GM21737 (cell line): ENCODE measurements around the gene SEC14L1.
"Not testable (repeated sequence)": the region's sequence is repeated elsewhere in the genome, so short reads cannot be mapped to it uniquely, and the experiment has no call there.

Experiments used
- ATAC-seq: cut with Tn5 transposase; IDR thresholded peaks from one replicate; pipeline ENCODE4 v1.9.1; 2021; ENCODE audit warnings: mild to moderate bottlenecking, moderate library complexity; ENCODE audit not compliant: unreplicated experiment

Gene SEC14L1

DNA sequence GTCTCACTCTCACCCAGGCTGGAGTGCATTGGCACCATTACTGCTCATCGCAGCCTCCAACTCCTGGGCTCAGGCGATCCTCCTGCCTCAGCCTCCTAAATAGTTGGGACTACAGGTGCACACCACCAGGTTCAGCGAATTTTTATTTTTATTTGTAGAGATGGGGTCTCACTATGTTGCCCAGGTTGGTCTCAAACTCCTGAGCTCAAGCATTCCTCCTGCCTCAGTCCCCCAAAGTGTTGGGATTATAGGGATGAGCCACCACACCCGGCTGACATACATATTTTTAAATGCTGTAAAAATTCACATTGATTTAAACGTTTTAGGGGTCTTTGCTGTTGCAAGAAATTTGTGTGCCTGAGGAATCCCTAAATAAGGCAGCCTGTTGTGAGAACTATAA, 24.8 kb upstream of the SEC14L1 start:
- no peak for ATAC-seq

GRCh38 chr17:77116371-77116860, 24.4 kb upstream of the SEC14L1 start:
- no peak for ATAC-seq

GRCh38 chr17:77117415-77117814, 23.4 kb upstream of the SEC14L1 start:
- no peak for ATAC-seq

- ATAC-seq = no peak
Observed at GRCh38 chr17:77118251-77118928, 22.4 kb upstream of the SEC14L1 start.

DNA sequence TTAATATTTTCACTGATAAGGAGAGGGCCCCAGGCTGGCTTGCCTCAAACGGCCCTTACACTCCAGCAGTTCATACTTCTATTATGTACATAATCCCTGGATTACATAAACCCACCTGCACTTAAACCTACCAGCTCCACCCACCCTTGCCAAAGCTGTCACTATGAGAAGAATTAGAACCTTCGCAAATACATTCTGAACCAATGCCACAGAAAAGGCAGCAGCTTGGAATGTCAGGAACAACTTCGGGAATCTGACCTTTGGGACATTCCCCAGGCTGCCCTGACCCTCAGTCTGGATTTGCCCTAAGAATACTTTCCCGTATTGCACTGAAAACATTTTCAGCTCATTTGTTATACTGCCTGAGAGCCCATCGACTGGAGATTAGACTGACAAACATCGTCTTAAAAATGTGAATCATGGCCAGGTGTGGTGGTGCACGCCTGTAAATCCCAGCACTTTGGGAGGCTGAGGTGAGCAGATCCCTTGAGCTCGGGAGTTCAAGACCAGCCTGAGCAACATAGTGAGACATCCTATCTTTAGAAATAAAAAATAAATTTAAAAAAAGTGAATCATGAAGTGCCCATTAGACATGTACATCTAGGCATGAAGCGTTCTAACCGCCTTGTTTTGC, 21.0 kb upstream of the SEC14L1 start:
- ATAC-seq = no peak

- ATAC-seq = no peak
Observed at GRCh38 chr17:77120868-77121267, 19.9 kb upstream of the SEC14L1 start.

- no peak for ATAC-seq
Observed at GRCh38 chr17:77124192-77124889, 16.4 kb upstream of the SEC14L1 start.

- no peak for ATAC-seq
Observed at GRCh38 chr17:77125432-77125901, 15.3 kb upstream of the SEC14L1 start.

- no peak for ATAC-seq
Observed at GRCh38 chr17:77126519-77126918, 14.2 kb upstream of the SEC14L1 start.

GRCh38 chr17:77127735-77128361, 12.9 kb upstream of the SEC14L1 start:
- no peak for ATAC-seq

DNA sequence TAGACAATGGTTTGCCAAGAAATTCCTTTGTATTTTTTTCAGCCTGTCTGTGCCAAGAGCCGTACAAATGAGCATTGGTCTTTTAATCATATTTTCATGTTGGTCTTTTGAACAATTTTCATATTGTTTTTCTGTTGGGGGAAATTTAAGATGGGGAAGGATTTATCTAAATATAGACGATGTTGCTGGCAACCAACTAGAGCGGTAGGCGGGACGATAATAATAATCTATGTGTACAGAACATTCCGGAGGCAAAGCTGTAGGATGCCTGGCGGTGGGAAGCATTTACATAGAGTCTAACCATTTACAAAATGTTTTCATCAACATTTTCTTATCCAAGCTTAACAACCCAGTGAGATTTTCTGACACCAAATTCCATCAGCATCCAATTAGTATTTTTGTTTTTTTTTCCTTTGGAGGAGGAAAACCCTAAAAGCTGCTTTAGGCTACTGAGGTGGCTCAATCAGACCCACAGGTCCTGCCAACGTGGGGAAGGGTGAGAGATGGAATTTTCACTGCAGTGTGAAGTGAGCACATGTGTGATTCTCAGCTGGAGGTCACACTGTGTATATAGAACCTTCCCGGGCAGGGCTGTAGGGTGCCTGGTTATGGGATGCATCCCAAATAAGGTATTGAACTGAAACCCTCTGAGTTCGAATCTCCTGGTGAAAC, 11.7 kb upstream of the SEC14L1 start:
- no peak for ATAC-seq

GRCh38 chr17:77129568-77130301, 11.0 kb upstream of the SEC14L1 start:
- ATAC-seq = no peak

GRCh38 chr17:77130525-77130924, 10.2 kb upstream of the SEC14L1 start:
- ATAC-seq = no peak

DNA sequence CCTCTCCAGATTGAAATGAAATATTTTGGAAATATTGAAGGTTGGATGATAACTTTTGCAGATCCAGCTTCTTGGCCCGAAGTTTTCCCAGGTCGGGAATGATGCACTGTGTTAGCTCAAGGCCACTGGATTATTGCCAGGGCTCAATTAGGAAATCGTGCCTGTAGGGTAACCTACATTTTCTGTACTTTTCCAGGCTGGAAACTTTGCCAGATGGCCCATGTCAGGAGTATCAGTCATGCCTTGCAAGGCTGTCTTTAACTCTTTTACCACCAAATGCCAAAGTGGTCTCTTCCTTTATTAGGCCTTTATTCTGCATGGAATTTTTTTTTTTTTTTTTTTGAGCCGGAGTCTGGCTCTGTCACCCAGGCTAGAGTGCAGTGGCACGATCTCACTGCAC, 8.9 kb upstream of the SEC14L1 start:
- ATAC-seq = no peak

- ATAC-seq = no peak
Observed at GRCh38 chr17:77132411-77133086, 8.2 kb upstream of the SEC14L1 start.

GRCh38 chr17:77133087-77133638, 7.6 kb upstream of the SEC14L1 start:
- ATAC-seq = no peak

DNA sequence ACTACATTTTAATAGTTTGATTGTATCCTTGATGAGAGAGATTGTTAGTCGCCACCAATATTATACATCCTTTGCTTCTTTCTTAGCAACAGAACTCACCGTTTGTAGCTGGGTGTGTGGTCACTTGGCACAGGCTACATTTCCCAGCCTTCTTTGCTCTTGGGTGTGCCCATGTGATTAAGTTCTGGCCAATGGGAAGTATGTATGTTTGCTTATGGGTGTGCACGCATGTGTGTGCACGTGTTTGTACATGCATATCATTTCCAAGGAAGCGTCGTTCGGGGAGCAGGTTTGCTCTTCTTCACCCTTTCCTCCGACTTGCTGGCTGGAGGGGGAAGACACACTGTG, 4.4 kb upstream of the SEC14L1 start:
- ATAC-seq = no peak

GRCh38 chr17:77137111-77137510, 3.7 kb upstream of the SEC14L1 start:
- no peak for ATAC-seq

DNA sequence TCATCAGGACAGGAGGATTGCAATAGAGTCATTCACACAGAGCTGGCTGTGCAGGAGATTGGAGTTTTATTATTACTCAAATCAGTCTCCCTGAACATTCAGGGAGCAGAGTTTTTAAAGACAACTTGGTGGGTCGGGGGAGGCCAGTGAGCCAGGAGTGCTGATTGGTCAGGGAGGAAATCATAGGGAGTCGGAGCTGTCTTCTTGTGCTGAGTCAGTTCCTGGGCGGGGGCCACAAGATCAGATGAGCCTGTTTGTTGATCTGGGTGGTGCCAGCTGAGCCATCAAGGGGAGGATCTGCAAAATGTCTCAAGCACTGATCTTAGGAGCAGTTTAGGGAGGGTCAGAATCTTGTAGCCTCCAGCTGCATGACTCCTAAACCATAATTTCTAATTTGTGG, 2.9 kb upstream of the SEC14L1 start:
- not testable (repeated sequence) for ATAC-seq
